Neuron (in vitro differentiated cells): ENCODE measurements around the gene PREX1.

Experiments
- H2AFZ ChIP-seq: one replicate; pipeline ENCODE4 v1.6.1; 2013; ENCODE audit warnings: low read depth, mild to moderate bottlenecking, inconsistent platforms, low read length, moderate library complexity
- H3K27me3 ChIP-seq: one replicate; pipeline ENCODE4 v1.6.1; 2013; ENCODE audit warnings: low read length; ENCODE audit not compliant: insufficient read depth
- H3K36me3 ChIP-seq: one replicate; pipeline ENCODE4 v1.6.1; 2013; ENCODE audit warnings: low read length; ENCODE audit not compliant: insufficient read depth
- H3K4me1 ChIP-seq: one replicate; pipeline ENCODE4 v1.6.1; 2013; ENCODE audit warnings: low read length; ENCODE audit not compliant: insufficient read depth
- H3K4me3 ChIP-seq: 2 replicates; pipeline ENCODE4 v1.5.1; 2013; ENCODE audit warnings: mild to moderate bottlenecking, low read length, moderate library complexity
- H3K9me3 ChIP-seq: one replicate; pipeline ENCODE4 v1.6.1; 2013; ENCODE audit warnings: low read length

Gene PREX1

GRCh38 chr20:48703511-48704219, 124.1 kb downstream of the PREX1 start:
- Histone ChIP-seq H3K4me3 (no peak overlapping the region), H3K4me1 (no peaks in the 10 kb centered on the region), H3K9me3 (no peaks in the 10 kb centered on the region), H2AFZ (no peak overlapping the region), H3K27me3 (no peaks in the 10 kb centered on the region), H3K36me3 (peaks cover 34% of the 10 kb centered on the region)

GRCh38 chr20:48703107-48703506, 124.7 kb downstream of the PREX1 start:
- no peaks in the 10 kb centered on the region for H3K4me1 ChIP-seq
- no peak overlapping the region for H3K4me3 ChIP-seq
- H3K36me3 ChIP-seq, result peaks cover 38% of the 10 kb centered on the region
- no peaks in the 10 kb centered on the region for H3K27me3 ChIP-seq
- H2AFZ ChIP-seq, result no peak overlapping the region
- no peaks in the 10 kb centered on the region for H3K9me3 ChIP-seq

GRCh38 chr20:48702455-48702913, 125.3 kb downstream of the PREX1 start:
- H3K36me3 ChIP-seq, result peaks cover 38% of the 10 kb centered on the region

GRCh38 chr20:48701702-48702101, 126.1 kb downstream of the PREX1 start:
- Histone ChIP-seq H3K9me3 (no peaks in the 10 kb centered on the region), H3K4me3 (no peak overlapping the region), H3K36me3 (peaks cover 33% of the 10 kb centered on the region), H3K27me3 (no peaks in the 10 kb centered on the region), H2AFZ (no peak overlapping the region), H3K4me1 (no peaks in the 10 kb centered on the region)

More at GRCh38 chr20:48702455-48702913, 125.3 kb downstream of the PREX1 start:
- Histone ChIP-seq H3K27me3 (no peaks in the 10 kb centered on the region), H3K4me1 (no peaks in the 10 kb centered on the region), H3K4me3 (no peak overlapping the region), H2AFZ (no peak overlapping the region), H3K9me3 (no peaks in the 10 kb centered on the region)

- no peaks in the 10 kb centered on the region for H3K9me3 ChIP-seq
- H3K27me3 ChIP-seq, result no peaks in the 10 kb centered on the region
- no peaks in the 10 kb centered on the region for H3K4me1 ChIP-seq
- H3K36me3 ChIP-seq, result peaks cover 39% of the 10 kb centered on the region
- no peak overlapping the region for H3K4me3 ChIP-seq
- no peak overlapping the region for H2AFZ ChIP-seq
Observed at GRCh38 chr20:48698507-48699267, 129.1 kb downstream of the PREX1 start.

GRCh38 chr20:48697845-48698491, 129.8 kb downstream of the PREX1 start:
- Histone ChIP-seq H3K4me3 (no peak overlapping the region), H3K4me1 (no peaks in the 10 kb centered on the region), H3K9me3 (no peaks in the 10 kb centered on the region), H2AFZ (no peak overlapping the region), H3K27me3 (no peaks in the 10 kb centered on the region), H3K36me3 (peaks cover 39% of the 10 kb centered on the region)

- Histone ChIP-seq H3K27me3 (no peaks in the 10 kb centered on the region), H3K4me1 (no peaks in the 10 kb centered on the region), H3K4me3 (no peak overlapping the region), H3K9me3 (no peaks in the 10 kb centered on the region), H2AFZ (no peak overlapping the region), H3K36me3 (peaks cover 47% of the 10 kb centered on the region)
Observed at GRCh38 chr20:48696671-48697070, 131.1 kb downstream of the PREX1 start.

- H3K4me3 ChIP-seq, result no peak overlapping the region
- no peaks in the 10 kb centered on the region for H3K27me3 ChIP-seq
- H3K9me3 ChIP-seq, result no peaks in the 10 kb centered on the region
- H3K36me3 ChIP-seq, result peaks cover 49% of the 10 kb centered on the region
- H2AFZ ChIP-seq, result no peak overlapping the region
- no peaks in the 10 kb centered on the region for H3K4me1 ChIP-seq
Observed at GRCh38 chr20:48695738-48696137, 132.1 kb downstream of the PREX1 start.

GRCh38 chr20:48695255-48695654, 132.5 kb downstream of the PREX1 start:
- Histone ChIP-seq H2AFZ (no peak overlapping the region), H3K27me3 (no peaks in the 10 kb centered on the region), H3K4me1 (no peaks in the 10 kb centered on the region), H3K36me3 (peaks cover 50% of the 10 kb centered on the region), H3K9me3 (no peaks in the 10 kb centered on the region), H3K4me3 (no peak overlapping the region)

GRCh38 chr20:48694381-48694865, 133.4 kb downstream of the PREX1 start:
- no peak overlapping the region for H3K4me3 ChIP-seq
- H3K9me3 ChIP-seq, result no peaks in the 10 kb centered on the region
- H3K36me3 ChIP-seq, result peaks cover 51% of the 10 kb centered on the region

GRCh38 chr20:48691523-48691922, 136.3 kb downstream of the PREX1 start:
- no peak overlapping the region for H3K4me3 ChIP-seq
- no peak overlapping the region for H2AFZ ChIP-seq
- no peaks in the 10 kb centered on the region for H3K9me3 ChIP-seq
- peaks cover 52% of the 10 kb centered on the region for H3K36me3 ChIP-seq
- no peaks in the 10 kb centered on the region for H3K4me1 ChIP-seq
- H3K27me3 ChIP-seq, result no peaks in the 10 kb centered on the region

More at GRCh38 chr20:48694381-48694865, 133.4 kb downstream of the PREX1 start:
- H3K27me3 ChIP-seq, result no peaks in the 10 kb centered on the region
- H2AFZ ChIP-seq, result no peak overlapping the region
- H3K4me1 ChIP-seq, result no peaks in the 10 kb centered on the region

GRCh38 chr20:48690888-48691287, 136.9 kb downstream of the PREX1 start:
- Histone ChIP-seq H2AFZ (no peak overlapping the region), H3K4me3 (no peak overlapping the region), H3K36me3 (peaks cover 52% of the 10 kb centered on the region), H3K27me3 (no peaks in the 10 kb centered on the region), H3K4me1 (no peaks in the 10 kb centered on the region), H3K9me3 (no peaks in the 10 kb centered on the region)
